GM12872 (cell line): ENCODE data around the gene SERPINH1.

Experiments used
- CTCF ChIP-seq: IDR thresholded peaks from 3 replicates; pipeline ENCODE4 v1.5.1; 2011; ENCODE audit warnings: low read depth, mild to moderate bottlenecking, low read length, moderate library complexity; ENCODE audit not compliant: insufficient read depth

SERPINH1 gene

GRCh38 chr11:75598264-75598663 lies 36.2 kb downstream of the SERPINH1 start:
- TF ChIP-seq CTCF = no peak

DNA sequence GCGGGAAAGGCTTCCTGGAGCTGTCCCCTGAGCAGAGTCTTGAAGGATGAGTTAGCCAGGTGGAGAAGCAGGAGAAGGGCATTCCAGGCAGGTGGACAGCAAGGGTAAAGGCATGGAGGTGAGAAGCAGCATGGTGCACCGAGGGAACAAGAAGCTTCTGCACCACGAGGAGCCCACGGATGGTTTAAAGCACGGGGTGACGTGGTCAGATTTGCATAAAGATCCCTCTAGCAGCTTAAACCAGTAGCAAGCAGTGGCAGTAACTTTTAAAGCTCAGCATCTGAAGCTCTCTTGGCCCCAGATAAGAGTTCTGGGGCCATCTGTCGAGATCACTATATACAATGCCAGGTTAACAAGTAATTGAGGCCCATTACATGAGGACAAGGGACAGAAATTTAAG lies 36.8 kb downstream of the SERPINH1 start:
- no peak for TF ChIP-seq CTCF

- TF ChIP-seq CTCF = no peak
Measured at GRCh38 chr11:75600356-75600755, 38.3 kb downstream of the SERPINH1 start.

DNA sequence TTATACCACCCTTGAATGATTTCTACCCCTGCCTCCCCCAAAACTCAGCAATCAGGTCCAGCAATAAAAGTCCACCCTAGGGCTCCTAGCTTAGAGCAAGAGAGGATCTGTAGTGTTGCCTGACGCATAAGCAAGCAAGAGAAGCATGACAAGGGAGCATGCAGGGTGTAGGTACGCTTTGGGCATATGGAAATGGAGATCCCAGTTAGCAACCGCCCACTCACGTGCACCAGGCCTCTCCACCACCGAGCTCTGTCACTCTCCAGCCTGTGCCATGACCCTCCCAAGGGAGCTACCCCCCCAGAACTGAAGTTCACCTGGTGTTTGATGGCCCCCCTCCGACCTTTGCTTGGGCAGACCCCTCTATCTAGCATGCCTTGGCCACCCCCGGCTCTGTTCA lies 39.4 kb downstream of the SERPINH1 start:
- TF ChIP-seq CTCF = no peak

GRCh38 chr11:75602951-75603350 lies 40.9 kb downstream of the SERPINH1 start:
- no peak for TF ChIP-seq CTCF

DNA sequence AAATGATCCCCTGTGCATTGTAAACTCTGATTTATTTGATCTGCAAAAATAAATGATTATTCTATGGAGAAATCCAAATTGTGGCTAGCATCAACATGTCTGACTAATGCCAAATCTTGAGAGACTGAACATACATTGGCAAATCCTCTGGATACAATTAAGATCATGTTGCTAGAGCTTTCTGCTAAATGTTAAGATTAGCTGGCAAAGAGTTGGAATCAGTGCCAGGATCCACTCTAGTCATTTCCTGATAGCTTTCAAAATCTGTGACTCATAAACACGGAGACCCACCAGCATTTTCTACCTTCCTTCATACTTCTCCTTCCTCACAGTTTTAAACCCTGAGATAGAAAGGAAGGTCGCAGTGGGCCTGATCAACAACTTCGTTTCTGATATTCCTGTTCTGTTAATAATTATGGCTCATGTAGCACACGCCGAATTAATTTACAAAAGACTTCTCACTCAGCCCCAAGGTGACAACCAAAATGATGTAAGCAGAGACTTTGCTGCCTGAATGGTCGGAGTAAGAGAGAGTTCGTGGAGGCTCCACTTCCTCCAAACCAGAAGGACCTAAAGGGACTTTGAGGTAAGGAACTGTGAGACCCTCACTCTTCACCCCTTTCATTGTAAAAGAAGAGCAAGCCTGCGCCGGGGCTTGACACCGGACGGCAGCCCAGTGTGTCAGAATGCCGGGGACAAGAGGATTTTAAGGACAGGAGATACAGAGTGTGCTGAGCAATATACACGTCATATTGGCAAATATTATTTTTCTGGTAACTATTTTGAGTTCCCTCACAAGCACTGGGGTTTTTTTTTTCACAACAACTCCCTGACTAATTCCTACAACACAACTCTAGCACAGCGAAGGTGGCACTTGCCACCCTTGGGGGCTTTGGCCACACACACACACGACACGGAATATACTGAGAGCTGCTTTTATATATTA lies 42.0 kb downstream of the SERPINH1 start:
- no peak for TF ChIP-seq CTCF

GRCh38 chr11:75606099-75606498 lies 44.0 kb downstream of the SERPINH1 start:
- no peak for TF ChIP-seq CTCF
